IMR-90 (cell line): ENCODE data around the gene MIEN1.

Source experiments
- CTCF ChIP-seq: conservative IDR thresholded peaks from 2 replicates; pipeline ENCODE4 v1.5.1; 2012; ENCODE audit warnings: mild to moderate bottlenecking, low read depth, low read length, improper control_type of control experiment
- SMC3 ChIP-seq: fragments of 150-350 bp; IDR thresholded peaks from 2 replicates; pipeline ENCODE4 v1.6.1; 2016; ENCODE audit warnings: low read depth, mild to moderate bottlenecking, antibody characterized with exemption, low read length, moderate library complexity

DNA sequence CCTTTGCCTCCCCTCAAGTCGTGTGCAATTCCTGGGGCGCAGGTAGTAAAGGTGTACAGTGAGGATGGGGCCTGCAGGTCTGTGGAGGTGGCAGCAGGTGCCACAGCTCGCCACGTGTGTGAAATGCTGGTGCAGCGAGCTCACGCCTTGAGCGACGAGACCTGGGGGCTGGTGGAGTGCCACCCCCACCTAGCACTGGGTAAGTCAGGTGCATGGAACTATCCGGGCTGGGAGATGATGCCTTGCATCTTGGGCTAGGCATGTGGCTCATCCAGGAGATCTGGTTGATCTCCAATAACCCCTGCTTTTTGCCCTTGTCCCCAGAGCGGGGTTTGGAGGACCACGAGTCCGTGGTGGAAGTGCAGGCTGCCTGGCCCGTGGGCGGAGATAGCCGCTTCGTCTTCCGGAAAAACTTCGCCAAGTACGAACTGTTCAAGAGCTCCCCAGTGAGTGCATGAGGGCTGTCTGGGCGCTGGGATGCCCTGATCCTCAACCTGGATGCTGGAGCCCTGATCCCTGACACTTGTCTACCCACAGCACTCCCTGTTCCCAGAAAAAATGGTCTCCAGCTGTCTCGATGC is 12.6 kb upstream of the MIEN1 start:
- TF ChIP-seq CTCF (no peak), SMC3 (no peak)
